Thymus (tissue), 11 donors: ENCODE results near the gene TDG. TPM values are rescaled to one million over a fixed set of nuclear protein-coding genes. Genes with fewer than 3 reads are reported as not detected.
"Not testable (repeated sequence)": the region's sequence is repeated elsewhere in the genome, so short reads cannot be mapped to it uniquely, and the experiment has no call there.

Experiments used
- DNase-seq, 9 donors: peaks; one replicate each; pipeline ENCODE4 v3.0.0-alpha.2; 2013; ENCODE audit warnings: low spot score in 9 of 9, low read depth in 6 of 9, missing footprints in 1 of 9
- H3K27ac ChIP-seq, 2 donors: one replicate each; pipeline ENCODE4 v1.5.1; 2013; ENCODE audit warnings: control low read depth in 1 of 2, low read depth in 1 of 2, low read length in 1 of 2, mild to moderate bottlenecking in 1 of 2, moderate library complexity in 1 of 2
- H3K27me3 ChIP-seq, 2 donors: one replicate each; pipeline ENCODE4 v1.5.1; 2013; ENCODE audit warnings: low read length in 1 of 2; ENCODE audit not compliant: control insufficient read depth in 2 of 2, insufficient read depth in 1 of 2
- H3K36me3 ChIP-seq, 2 donors: one replicate each; pipeline ENCODE4 v1.5.1; 2013; ENCODE audit warnings: low read length in 1 of 2, mild to moderate bottlenecking in 1 of 2, moderate library complexity in 1 of 2; ENCODE audit not compliant: control insufficient read depth in 2 of 2, insufficient read depth in 2 of 2
- H3K4me1 ChIP-seq, 2 donors: one replicate each; pipeline ENCODE4 v1.5.1; 2013; ENCODE audit warnings: low read length in 2 of 2; ENCODE audit not compliant: control insufficient read depth in 2 of 2, insufficient read depth in 2 of 2
- H3K4me3 ChIP-seq, 2 donors: one replicate each; pipeline ENCODE4 v1.5.1; 2013; ENCODE audit warnings: low read length in 2 of 2, control low read depth in 1 of 2, mild to moderate bottlenecking in 1 of 2
- H3K9me3 ChIP-seq, 2 donors: one replicate each; pipeline ENCODE4 v1.5.1; 2013; ENCODE audit warnings: low read length in 1 of 2, mild to moderate bottlenecking in 1 of 2; ENCODE audit not compliant: control insufficient read depth in 2 of 2, insufficient read depth in 1 of 2
- WGBS: extraction: QIAGEN DNeasy Blood & Tissue Kit; methylation state at CpG from one replicate; pipeline ENCODE4 v1.1.7; 2013; 5-methylcytosine and 5-hydroxymethylcytosine counted together
- polyA plus RNA-seq: library from polyadenylated mRNA; stranded (reverse); fragments of 200-250 nt; gene quantifications from one replicate; pipeline ENCODE4 v1.2.3, GENCODE V29; 2013
- total RNA-seq: library from RNA; stranded (reverse); fragments of 120-200 nt; gene quantifications from one replicate; pipeline ENCODE4 v1.2.4, GENCODE V29; 2013
- donor health status: healthy.

The TDG gene
- total and polyA plus RNA-seq, 2 donors: 26.9 to 50.9 TPM

- WGBS: 91% methylated on average over 3 of the region's 3 CpGs
- no peak overlapping the region for H3K27ac ChIP-seq
Observed at GRCh38 chr12:104000807-104001434, 35.2 kb downstream of the TDG start.

GRCh38 chr12:104002686-104003085 is 37.0 kb downstream of the TDG start:
- no peaks in the 10 kb centered on the region for H3K27me3 ChIP-seq
- H3K27ac ChIP-seq: no peak overlapping the region
- 96% methylated on average over 3 of the region's 3 CpGs for WGBS
- no peaks in the 10 kb centered on the region for H3K4me1 ChIP-seq
- H3K9me3 ChIP-seq: no peaks in the 10 kb centered on the region
- H3K4me3 ChIP-seq: no peak overlapping the region
- DNase-seq: no peak
- no peaks in the 10 kb centered on the region for H3K36me3 ChIP-seq

More at GRCh38 chr12:104000807-104001434, 35.2 kb downstream of the TDG start:
- Histone ChIP-seq H3K9me3 (no peaks in the 10 kb centered on the region), H3K36me3 (no peaks in the 10 kb centered on the region), H3K4me3 (no peak overlapping the region), H3K4me1 (no peaks in the 10 kb centered on the region), H3K27me3 (no peaks in the 10 kb centered on the region)
- DNase-seq: no peak

DNA sequence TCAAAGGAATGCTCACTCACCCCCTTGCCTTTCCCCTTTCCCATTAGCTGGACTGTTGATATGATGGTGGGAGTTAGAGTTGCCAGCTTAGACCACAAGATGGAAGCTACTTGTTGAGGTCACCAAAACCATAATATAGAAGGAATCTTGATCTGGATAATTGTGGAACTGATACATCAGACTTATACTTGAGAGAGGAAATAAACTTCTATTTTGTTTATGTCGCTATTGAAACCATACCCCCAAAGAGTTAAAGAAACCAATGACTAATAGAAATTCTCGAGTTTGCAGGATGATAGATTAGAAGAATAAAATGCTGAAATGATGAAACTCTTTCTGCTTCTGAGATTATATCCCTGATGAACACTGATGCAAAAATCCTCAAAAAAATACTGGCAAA is 37.9 kb downstream of the TDG start:
- WGBS: 93% methylated on average over 2 of the region's 2 CpGs
- H3K27ac ChIP-seq: no peak overlapping the region
- no peaks in the 10 kb centered on the region for H3K36me3 ChIP-seq
- no peaks in the 10 kb centered on the region for H3K27me3 ChIP-seq
- no peak overlapping the region for H3K4me3 ChIP-seq
- DNase-seq: no peak
- no peaks in the 10 kb centered on the region for H3K4me1 ChIP-seq
- H3K9me3 ChIP-seq: no peaks in the 10 kb centered on the region

DNA sequence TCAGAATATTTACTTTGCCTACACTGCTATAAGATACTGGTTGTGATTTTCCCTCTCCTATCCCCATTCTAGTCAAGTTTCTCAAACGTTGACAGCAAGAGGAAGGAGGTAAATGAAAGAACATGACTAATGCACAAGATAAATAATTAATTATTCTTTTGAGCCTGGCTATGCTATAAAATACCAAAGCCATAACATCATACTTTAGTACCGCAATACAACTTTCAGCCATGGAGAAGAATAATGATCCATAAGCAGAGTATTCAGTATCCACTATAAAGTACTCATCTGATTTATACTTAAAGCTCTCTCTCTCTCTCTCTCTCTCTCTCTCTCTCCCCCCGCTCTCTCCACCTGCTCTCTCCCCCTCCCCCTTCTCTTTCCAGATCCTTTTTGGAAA is 41.3 kb downstream of the TDG start:
- no peak overlapping the region for H3K4me3 ChIP-seq
- H3K4me1 ChIP-seq: no peaks in the 10 kb centered on the region
- 69% methylated on average over 3 of the region's 3 CpGs for WGBS
- no peaks in the 10 kb centered on the region for H3K27me3 ChIP-seq
- DNase-seq: no peak
- no peak overlapping the region for H3K27ac ChIP-seq
- H3K36me3 ChIP-seq: no peaks in the 10 kb centered on the region
- H3K9me3 ChIP-seq: no peaks in the 10 kb centered on the region

- DNase-seq: no peak
- no peak overlapping the region for H3K4me3 ChIP-seq
- H3K27ac ChIP-seq: no peak overlapping the region
- no peaks in the 10 kb centered on the region for H3K9me3 ChIP-seq
- no peaks in the 10 kb centered on the region for H3K27me3 ChIP-seq
- H3K36me3 ChIP-seq: no peaks in the 10 kb centered on the region
- H3K4me1 ChIP-seq: no peaks in the 10 kb centered on the region
- 95% methylated on average over 4 of the region's 4 CpGs for WGBS
Observed at GRCh38 chr12:104010121-104010520, 44.4 kb downstream of the TDG start.

DNA sequence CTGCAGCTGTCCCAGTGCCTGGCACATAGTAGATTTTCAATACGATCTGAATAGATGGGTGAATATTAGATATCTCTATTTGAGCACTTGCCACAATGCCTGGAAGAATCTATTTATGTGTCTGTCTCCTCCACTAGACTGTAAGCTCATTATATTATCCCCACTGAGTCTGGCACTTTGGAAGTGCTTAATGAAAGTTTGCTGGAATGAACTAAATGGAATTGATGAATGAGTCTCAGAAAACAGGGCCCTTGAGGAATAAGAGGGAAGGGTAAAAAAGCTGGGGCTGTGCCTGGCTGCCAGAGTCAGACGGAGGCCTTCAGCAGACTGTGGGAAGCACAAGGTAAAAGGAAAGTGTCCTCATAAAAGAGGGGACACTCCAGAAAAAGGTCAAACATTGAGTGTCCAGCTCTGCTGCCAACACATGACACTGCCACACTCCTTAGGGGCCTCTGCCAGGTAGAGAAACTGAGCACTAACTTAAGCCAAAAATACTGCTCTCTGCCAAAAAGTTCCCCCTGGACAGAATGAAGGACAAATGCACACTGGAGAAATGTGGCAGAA is 45.0 kb downstream of the TDG start:
- WGBS: 98% methylated on average over 2 of the region's 2 CpGs
- H3K36me3 ChIP-seq: no peaks in the 10 kb centered on the region
- DNase-seq: no peak
- no peak overlapping the region for H3K4me3 ChIP-seq
- no peak overlapping the region for H3K27ac ChIP-seq
- no peaks in the 10 kb centered on the region for H3K4me1 ChIP-seq
- H3K27me3 ChIP-seq: no peaks in the 10 kb centered on the region
- H3K9me3 ChIP-seq: no peaks in the 10 kb centered on the region

DNA sequence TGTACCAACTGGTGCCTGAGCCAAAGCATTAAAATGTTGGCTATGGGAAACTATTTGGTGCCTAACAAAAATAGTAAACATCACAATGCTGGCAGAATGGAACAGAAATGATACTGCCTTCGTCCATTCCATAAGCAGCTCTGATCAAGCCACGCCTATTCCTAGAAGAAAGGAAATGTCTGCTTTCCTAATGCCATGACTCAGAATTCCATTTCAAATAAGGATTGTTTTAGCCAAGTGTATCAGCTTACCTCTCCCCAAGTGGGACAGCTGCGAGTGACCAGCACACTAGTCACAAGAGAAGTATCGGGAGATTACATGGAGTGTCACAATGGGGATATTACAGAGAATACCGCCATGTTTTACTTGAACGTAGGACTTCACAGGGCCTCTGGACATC is 45.6 kb downstream of the TDG start:
- no peak for DNase-seq
- Histone ChIP-seq H3K36me3 (no peaks in the 10 kb centered on the region), H3K9me3 (no peaks in the 10 kb centered on the region), H3K27me3 (no peaks in the 10 kb centered on the region), H3K27ac (no peak overlapping the region), H3K4me1 (no peaks in the 10 kb centered on the region), H3K4me3 (no peak overlapping the region)
- WGBS: 82% methylated on average over 6 of the region's 6 CpGs

GRCh38 chr12:104012331-104012730 is 46.7 kb downstream of the TDG start:
- Histone ChIP-seq H3K9me3 (no peaks in the 10 kb centered on the region), H3K4me1 (no peaks in the 10 kb centered on the region), H3K36me3 (no peaks in the 10 kb centered on the region), H3K27me3 (no peaks in the 10 kb centered on the region), H3K4me3 (no peak overlapping the region), H3K27ac (no peak overlapping the region)
- no peak for DNase-seq
- WGBS: 73% methylated on average over 4 of the region's 4 CpGs

GRCh38 chr12:104021862-104022261 is 56.2 kb downstream of the TDG start:
- not testable (repeated sequence) for H3K36me3 ChIP-seq, H3K9me3 ChIP-seq, H3K4me3 ChIP-seq, H3K4me1 ChIP-seq, DNase-seq, H3K27me3 ChIP-seq, H3K27ac ChIP-seq
- WGBS: 98% methylated on average over 1 of the region's 1 CpG
